ENCODE measurements around the gene OGFR.

DNA sequence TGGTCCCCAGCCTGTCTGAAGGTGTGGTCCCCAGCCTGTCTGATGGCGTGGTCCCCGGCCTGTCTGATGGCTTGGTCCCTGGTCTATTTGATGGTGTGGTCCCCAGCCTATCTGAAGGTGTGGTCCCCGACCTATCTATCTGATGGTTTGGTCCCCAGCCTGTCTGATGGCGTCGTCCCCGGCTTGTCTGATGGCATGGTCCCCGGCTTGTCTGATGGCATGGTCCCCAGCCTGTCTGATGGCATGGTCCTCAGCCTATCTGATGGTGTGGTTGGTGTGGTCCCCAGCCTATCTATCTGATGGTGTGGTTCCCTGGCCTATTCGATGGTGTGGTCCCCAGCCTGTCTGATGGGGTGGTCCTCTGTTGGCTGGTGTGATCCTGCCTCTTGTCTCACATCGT is 26.6 kb upstream of the OGFR start:
- TF ChIP-seq, protein P1, sequence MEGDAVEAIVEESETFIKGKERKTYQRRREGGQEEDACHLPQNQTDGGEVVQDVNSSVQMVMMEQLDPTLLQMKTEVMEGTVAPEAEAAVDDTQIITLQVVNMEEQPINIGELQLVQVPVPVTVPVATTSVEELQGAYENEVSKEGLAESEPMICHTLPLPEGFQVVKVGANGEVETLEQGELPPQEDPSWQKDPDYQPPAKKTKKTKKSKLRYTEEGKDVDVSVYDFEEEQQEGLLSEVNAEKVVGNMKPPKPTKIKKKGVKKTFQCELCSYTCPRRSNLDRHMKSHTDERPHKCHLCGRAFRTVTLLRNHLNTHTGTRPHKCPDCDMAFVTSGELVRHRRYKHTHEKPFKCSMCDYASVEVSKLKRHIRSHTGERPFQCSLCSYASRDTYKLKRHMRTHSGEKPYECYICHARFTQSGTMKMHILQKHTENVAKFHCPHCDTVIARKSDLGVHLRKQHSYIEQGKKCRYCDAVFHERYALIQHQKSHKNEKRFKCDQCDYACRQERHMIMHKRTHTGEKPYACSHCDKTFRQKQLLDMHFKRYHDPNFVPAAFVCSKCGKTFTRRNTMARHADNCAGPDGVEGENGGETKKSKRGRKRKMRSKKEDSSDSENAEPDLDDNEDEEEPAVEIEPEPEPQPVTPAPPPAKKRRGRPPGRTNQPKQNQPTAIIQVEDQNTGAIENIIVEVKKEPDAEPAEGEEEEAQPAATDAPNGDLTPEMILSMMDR (IDR thresholded peaks at IDR 0.05): no peak
- TF ChIP-seq POLR2A (IDR thresholded peaks at IDR 0.05): no peak

Measured in Peyer's patch (tissue), 4 donors.